Endothelial cell of umbilical vein (primary cell): ENCODE data around the gene GEMIN4.

Experiments used
- EZH2 ChIP-seq: IDR thresholded peaks from 2 replicates; pipeline ENCODE4 v1.6.1; 2012; ENCODE audit warnings: borderline replicate concordance, low read depth, mild to moderate bottlenecking, moderate library complexity, low read length, inconsistent platforms; ENCODE audit not compliant: severe bottlenecking
- GATA2 ChIP-seq: IDR thresholded peaks from 2 replicates; pipeline ENCODE4 v1.7.0; 2011; ENCODE audit warnings: low read depth, mild to moderate bottlenecking, moderate library complexity, mixed read lengths, low read length; ENCODE audit not compliant: insufficient read length, insufficient read depth
- MYC ChIP-seq: IDR thresholded peaks from one replicate; pipeline ENCODE4 v1.6.1; 2011; ENCODE audit warnings: mild to moderate bottlenecking, low read depth, low read length
- POLR2A ChIP-seq: IDR thresholded peaks from 2 replicates; pipeline ENCODE4 v1.6.1; 2012; ENCODE audit warnings: low read depth, mild to moderate bottlenecking, control low read depth, low read length
- POLR2AphosphoS5 ChIP-seq: IDR thresholded peaks from 2 replicates; pipeline ENCODE4 v1.6.1; 2012; ENCODE audit warnings: low read depth, mild to moderate bottlenecking, control low read depth, low read length, moderate library complexity; ENCODE audit not compliant: insufficient read depth
- TF ChIP-seq, protein P1 (sequence below), 2 donors: IDR thresholded peaks; 1 replicate in 1 of 2; 2 replicates in 1 of 2; pipeline ENCODE4 v1.5.1; 2011; ENCODE audit warnings: low read length in 2 of 2, mild to moderate bottlenecking in 2 of 2, moderate library complexity in 2 of 2, control low read depth in 1 of 2, inconsistent platforms in 1 of 2, low read depth in 1 of 2; ENCODE audit not compliant: insufficient read depth in 1 of 2; ENCODE audit errors: extremely low read depth in 1 of 2
- TF ChIP-seq, protein P2 (sequence below): IDR thresholded peaks from 2 replicates; pipeline ENCODE4 v1.6.1; 2011; ENCODE audit not compliant: insufficient read depth, insufficient read length

DNA sequence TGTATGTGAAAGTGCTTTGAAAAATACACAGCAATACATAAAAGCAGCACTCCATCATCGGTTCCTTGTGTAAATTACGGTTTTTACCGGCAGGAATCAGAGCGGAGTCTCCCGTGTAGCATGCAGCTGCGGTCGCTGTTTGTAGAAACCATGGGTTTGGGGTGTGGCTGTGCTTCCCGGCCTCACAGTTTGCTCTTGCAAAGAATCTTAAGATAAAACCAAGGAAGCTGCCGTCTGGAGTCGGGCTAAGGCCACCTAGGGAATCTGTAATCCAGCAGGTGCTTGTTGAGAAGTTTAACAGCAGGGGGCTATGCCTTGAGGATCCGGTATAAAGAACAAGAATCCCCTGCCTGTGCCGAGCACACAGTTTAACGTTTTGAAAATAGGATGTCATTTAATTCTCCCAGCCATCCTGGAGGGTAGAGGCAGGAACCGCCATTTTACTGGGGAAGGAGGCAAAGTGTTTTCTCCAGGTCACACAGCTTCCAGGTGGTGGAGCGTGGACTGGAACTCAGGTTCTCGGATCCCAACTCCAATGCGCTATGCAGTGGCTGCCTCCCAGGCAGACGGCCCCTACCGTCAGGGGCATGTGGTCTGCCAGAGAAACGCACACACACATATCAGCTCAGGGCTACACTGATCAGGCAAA lies 25.7 kb downstream of the GEMIN4 start:
- TF ChIP-seq, protein P1, sequence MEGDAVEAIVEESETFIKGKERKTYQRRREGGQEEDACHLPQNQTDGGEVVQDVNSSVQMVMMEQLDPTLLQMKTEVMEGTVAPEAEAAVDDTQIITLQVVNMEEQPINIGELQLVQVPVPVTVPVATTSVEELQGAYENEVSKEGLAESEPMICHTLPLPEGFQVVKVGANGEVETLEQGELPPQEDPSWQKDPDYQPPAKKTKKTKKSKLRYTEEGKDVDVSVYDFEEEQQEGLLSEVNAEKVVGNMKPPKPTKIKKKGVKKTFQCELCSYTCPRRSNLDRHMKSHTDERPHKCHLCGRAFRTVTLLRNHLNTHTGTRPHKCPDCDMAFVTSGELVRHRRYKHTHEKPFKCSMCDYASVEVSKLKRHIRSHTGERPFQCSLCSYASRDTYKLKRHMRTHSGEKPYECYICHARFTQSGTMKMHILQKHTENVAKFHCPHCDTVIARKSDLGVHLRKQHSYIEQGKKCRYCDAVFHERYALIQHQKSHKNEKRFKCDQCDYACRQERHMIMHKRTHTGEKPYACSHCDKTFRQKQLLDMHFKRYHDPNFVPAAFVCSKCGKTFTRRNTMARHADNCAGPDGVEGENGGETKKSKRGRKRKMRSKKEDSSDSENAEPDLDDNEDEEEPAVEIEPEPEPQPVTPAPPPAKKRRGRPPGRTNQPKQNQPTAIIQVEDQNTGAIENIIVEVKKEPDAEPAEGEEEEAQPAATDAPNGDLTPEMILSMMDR (IDR thresholded peaks at IDR 0.05; ENCODE audit: extremely low read depth in 1 of 2, insufficient read depth in 1 of 2, low read depth in 1 of 2, low read length in 2 of 2): no peak
- TF ChIP-seq POLR2A: no peak
- no peak for TF ChIP-seq POLR2AphosphoS5
- no peak for TF ChIP-seq MYC
- TF ChIP-seq EZH2: no peak
- TF ChIP-seq, protein P2, sequence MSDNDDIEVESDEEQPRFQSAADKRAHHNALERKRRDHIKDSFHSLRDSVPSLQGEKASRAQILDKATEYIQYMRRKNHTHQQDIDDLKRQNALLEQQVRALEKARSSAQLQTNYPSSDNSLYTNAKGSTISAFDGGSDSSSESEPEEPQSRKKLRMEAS: no peak
- TF ChIP-seq GATA2: no peak
